ENCODE results near the gene KATNIP.

KATNIP gene

DNA sequence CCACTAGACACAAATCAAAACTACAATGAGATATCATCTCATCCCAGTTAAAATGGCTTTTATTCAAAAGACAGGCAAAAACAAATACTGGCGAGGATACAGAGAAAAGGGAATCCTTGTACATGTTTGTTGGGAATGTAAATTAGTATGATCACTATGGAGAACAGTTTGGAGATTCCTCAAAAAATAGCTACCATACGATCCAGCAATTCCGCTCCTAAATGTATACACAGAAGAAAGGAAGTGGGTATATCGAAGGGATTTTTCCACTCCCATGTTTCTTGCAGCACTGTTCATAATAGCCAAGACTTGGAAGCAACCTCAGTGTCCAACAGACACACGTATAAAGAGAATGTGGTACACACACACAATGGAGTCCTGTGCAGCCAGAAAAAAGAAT, 35.3 kb downstream of the KATNIP start:
- DNase-seq, result no peak

DNA sequence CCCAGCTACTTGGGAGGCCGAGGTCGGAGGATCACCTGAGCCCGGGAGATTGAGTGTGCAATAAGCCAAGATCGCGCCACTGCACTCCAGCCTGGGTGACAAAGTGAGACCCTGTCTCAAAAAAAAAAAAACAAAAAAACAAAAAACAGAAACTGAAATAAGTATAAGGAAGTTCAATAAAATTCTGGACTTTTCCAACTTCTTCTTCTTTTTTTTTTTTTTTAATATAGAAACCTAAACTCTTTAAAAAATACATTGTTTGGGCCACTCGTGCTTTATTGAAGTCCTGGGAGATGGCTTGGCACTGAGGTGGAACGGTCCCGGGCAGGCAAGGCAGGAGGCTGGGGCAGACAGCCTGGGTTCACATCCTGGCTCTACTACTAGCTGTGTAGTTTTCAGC, 36.8 kb downstream of the KATNIP start:
- no peak for DNase-seq

DNA sequence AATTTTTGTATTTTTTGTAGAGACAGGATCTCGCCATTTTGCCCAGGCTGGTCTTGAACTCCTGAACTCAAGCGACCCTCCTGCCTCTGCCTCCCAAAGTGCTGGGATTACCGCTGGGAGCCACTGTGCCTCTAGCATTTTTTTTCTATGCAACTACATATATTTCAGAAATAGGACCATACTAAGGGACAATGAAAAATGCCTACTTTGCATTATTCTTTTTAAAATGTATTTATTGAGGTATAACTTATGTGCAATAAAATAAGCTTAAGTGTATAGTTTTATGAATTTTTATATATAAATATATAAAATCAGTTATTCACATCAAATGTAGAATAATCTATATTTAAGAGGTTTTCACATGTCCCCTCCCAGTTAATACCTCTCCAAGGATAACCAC, 38.1 kb downstream of the KATNIP start:
- no peak for DNase-seq

DNA sequence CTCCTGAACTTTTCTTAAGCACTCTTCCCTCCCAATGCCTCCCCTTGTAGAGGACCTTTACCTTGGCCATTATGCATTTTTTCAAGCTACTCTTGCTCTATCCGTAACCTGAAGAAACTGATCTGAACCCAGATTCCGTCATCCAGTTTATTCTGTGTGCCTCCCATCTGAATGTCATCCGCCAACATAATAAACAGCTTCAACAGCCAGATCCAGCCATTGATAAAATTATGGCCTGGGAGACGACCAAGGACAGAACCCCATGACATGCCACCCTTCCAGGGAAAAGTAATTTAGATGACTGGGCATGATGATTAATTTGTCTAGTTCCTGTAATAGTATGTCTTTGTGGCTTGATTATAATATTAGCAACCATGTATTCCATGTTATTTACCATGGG, 41.9 kb downstream of the KATNIP start:
- DNase-seq, result no peak

DNA sequence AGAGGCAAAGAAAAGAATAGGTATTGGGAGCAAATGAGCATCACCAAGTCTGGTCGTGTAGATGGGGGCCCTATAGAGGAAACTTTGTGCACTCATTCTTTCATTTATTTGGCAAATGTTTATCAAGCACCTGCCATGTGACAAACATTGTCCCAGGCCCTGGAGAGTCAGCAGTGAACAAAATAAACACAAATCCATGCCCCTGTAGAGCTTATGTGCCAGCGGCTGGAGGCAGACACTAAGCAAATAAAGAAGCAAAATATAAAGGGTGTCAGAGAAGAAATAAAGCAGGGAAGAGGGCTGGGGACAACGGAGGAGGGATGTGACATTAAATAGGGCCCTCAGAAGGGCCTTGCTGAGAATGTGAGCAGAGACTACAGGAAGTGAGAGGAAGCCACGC, 45.5 kb downstream of the KATNIP start:
- DNase-seq, result no peak

DNA sequence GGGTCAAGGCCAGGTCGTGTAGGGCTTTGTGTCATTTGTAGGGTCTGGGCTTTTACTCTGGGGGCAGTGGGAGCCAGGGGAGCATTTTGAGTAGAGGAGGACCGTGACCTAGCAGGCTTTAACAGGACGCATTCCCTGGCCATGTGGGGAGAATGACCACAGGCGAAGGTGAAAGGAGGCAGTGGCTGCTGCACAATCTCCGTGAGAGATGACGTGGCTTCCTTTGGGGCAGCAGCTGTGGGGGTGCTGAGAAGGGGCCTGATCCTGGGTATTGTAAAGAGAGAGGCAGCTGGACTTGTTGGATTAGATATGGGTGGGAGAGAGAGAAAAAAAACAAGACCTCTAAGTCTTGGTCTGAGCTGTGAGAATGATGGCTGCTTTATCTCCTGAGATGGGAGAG, 46.0 kb downstream of the KATNIP start:
- no peak for DNase-seq

DNA sequence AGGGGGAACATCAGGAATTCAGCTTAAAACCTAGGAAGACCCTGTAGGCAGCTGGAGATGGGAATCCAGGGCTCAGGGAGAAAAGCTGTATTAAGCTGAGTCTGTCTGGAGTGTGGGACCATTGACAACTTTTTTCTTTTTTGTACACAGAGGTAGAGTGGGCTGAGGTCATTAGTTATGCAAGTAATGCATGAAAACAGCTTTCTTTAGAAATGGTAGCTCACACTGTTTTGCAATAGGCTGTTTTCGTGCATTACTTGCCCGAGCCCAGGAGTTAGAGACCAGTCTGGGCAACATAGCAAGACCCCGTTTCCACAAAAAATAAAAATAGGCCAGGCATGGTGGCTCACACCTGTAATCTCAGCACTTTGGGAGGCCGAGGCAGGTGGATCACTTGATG, 46.5 kb downstream of the KATNIP start:
- DNase-seq, result no peak

DNA sequence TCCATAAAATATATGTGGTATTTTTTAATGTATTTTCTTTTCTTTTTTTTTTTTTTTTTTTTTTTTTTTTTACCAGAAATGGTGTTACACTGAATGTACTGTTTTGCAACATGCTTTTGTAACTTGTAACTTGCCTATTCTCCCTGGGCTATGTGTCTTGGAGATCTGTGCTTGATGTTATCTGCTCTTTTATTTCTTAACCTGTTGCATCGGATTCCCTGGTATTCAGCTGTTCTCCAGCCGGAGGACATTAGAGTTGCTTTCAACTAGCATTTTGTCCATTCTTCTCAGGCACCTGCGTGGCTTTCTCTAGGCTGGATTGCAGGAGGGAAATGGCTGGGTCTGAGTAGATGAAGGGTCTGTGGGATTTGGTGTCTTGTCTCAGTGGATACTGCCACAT, 47.4 kb downstream of the KATNIP start:
- no peak for DNase-seq

DNA sequence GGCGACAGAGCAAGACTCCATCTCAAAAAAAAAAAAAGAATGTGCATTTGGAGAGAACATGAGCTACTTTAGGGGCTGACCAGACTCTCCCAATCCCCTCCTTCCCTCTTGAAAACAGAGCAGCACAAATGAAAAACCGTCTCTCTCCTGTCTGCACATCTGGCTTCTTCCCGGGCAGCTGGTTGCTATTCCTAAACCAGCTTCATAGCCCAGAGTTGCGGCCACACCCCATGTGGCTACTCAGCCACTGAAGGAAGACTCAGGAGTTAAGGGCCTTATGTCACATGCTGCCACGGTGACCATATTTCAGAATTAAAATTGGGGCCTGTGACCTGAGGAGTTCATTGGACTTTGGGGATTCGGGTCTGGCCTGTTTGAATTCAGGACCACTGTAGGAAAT, 48.3 kb downstream of the KATNIP start:
- no peak for DNase-seq

DNA sequence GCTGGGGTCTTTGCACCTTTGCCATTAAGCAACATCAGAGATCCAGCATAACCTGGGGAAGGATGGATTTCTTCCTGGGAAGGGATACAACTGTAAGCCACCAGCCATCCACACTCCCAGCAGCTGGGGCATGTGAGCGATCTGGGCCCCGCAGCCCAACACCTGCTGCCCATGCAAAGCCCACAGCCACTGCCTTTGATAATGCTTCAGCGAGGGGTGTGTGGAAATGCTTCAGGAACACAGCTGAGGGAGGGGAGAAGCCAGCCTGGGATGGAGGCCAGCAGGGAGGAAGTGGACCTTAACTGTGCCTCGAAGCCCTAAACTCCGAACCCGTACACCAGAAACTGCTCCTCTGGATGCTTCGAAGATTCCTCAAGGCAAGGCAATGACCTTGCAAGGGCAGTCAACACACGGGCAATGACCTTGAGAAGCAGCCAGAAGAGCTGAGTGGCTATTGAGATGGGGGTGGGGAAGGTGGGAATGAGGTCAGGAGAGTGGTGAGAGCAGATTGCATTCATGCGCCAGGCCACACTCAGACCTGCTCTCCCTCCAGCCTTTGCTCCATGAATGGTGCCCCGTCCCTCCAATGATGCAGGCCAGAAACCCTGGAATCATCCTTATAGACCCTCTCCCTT, 49.1 kb downstream of the KATNIP start:
- DNase-seq, result no peak

DNA sequence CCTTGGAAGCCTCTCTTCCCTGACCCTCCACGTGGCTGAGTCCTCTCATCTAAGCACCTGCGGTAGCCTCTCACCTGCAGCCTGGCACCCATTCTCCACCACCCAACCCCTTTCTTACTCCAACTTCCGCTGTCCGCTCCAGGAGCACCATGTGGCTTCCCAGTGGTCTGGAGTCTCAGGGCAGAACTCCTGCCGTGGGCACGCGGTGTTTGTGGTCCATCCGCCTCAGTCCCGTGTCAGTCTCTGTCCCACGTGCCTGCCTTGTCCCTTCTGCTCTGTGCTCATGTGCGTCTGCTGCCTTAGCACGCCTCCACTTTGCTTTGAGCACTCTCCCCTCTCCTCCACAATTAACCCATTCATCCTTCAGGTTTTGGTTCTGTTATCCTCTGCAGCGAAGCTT, 49.7 kb downstream of the KATNIP start:
- no peak for DNase-seq
